Neural progenitor cell (in vitro differentiated cells): Measurements from ENCODE around the gene KRT37. TPM values are rescaled to one million over a fixed set of nuclear protein-coding genes. Genes with fewer than 3 reads are reported as not detected.
"Not testable (repeated sequence)": the region's sequence is repeated elsewhere in the genome, so short reads cannot be mapped to it uniquely, and the experiment has no call there.

Source experiments
- DNase-seq: peaks from one replicate; pipeline ENCODE4 v3.0.0-alpha.2; 2016; ENCODE audit warnings: low spot score
- H2AFZ ChIP-seq: fragments of 200-600 bp; sonication (generic); replicated peaks from 2 replicates; pipeline ENCODE4 v1.6.1; 2016; ENCODE audit warnings: antibody characterized with exemption
- H3F3A ChIP-seq: fragments of 200-600 bp; sonication (generic); 2 replicates; pipeline ENCODE4 v1.6.1; 2016; ENCODE audit warnings: antibody characterized with exemption, low read depth
- H3K27ac ChIP-seq: fragments of 200-600 bp; sonication (generic); 2 replicates; pipeline ENCODE4 v1.5.1; 2016; ENCODE audit warnings: mild to moderate bottlenecking
- H3K27me3 ChIP-seq: fragments of 200-600 bp; sonication (generic); 2 replicates; pipeline ENCODE4 v1.6.1; 2016; ENCODE audit warnings: mild to moderate bottlenecking, moderate library complexity
- H3K36me3 ChIP-seq: fragments of 200-600 bp; sonication (generic); 2 replicates; pipeline ENCODE4 v1.5.1; 2016
- H3K4me1 ChIP-seq: fragments of 200-600 bp; sonication (generic); 2 replicates; pipeline ENCODE4 v1.6.1; 2016; ENCODE audit warnings: mixed run types
- H3K4me2 ChIP-seq: fragments of 200-600 bp; sonication (generic); 2 replicates; pipeline ENCODE4 v1.6.1; 2016
- H3K4me3 ChIP-seq: fragments of 200-600 bp; sonication (generic); 2 replicates; pipeline ENCODE4 v1.5.1; 2016
- H3K79me2 ChIP-seq: fragments of 200-600 bp; sonication (generic); 2 replicates; pipeline ENCODE4 v1.6.1; 2016; ENCODE audit warnings: low read depth
- H3K9ac ChIP-seq: fragments of 200-600 bp; sonication (generic); 2 replicates; pipeline ENCODE4 v1.6.1; 2016
- H3K9me3 ChIP-seq: fragments of 200-600 bp; sonication (generic); 2 replicates; pipeline ENCODE4 v1.5.1; 2016; ENCODE audit warnings: low read depth
- H4K20me1 ChIP-seq: fragments of 200-600 bp; sonication (generic); 2 replicates; pipeline ENCODE4 v1.6.1; 2016; ENCODE audit warnings: low read depth
- H3K27ac Mint-ChIP-seq: 3 replicates; pipeline ENCODE4 v1.8.0; 2021; ENCODE audit warnings: mixed read lengths
- H3K27me3 Mint-ChIP-seq: 2 replicates; pipeline ENCODE4 v1.8.0; 2022; ENCODE audit warnings: low read depth, mild to moderate bottlenecking, inconsistent platforms, moderate library complexity, mixed read lengths; ENCODE audit not compliant: insufficient read depth
- H3K36me3 Mint-ChIP-seq: 3 replicates; pipeline ENCODE4 v1.8.0; 2021; ENCODE audit warnings: mixed read lengths
- H3K4me1 Mint-ChIP-seq: 3 replicates; pipeline ENCODE4 v1.8.0; 2021; ENCODE audit warnings: mixed read lengths
- H3K4me3 Mint-ChIP-seq: 3 replicates; pipeline ENCODE4 v1.8.0; 2021; ENCODE audit warnings: mild to moderate bottlenecking, moderate library complexity, mixed read lengths
- H3K9me3 Mint-ChIP-seq: 3 replicates; pipeline ENCODE4 v1.8.0; 2020; ENCODE audit warnings: mixed read lengths
- EZH2 ChIP-seq: fragments of 200-600 bp; sonication (generic); IDR thresholded peaks from 2 replicates; pipeline ENCODE4 v1.6.1; 2017; ENCODE audit warnings: antibody characterized with exemption, mild to moderate bottlenecking, moderate library complexity
- EZH2phosphoT487 ChIP-seq: fragments of 200-600 bp; sonication (generic); IDR thresholded peaks from 2 replicates; pipeline ENCODE4 v1.6.1; 2017; ENCODE audit warnings: antibody characterized with exemption
- total RNA-seq: library from RNA; depleted of rRNA; stranded (reverse); fragments of >200 nt; gene quantifications from 2 replicates; pipeline ENCODE4 v1.2.3, GENCODE V29; 2015; ENCODE audit warnings: low replicate concordance
- TF ChIP-seq, protein P1 (sequence below): fragments of 200-600 bp; sonication (generic); IDR thresholded peaks from 2 replicates; pipeline ENCODE4 v1.5.1; 2017; ENCODE audit warnings: antibody characterized with exemption, mild to moderate bottlenecking

KRT37 gene
- total RNA-seq, 1 donor from 2014 or later, result not detected

DNA sequence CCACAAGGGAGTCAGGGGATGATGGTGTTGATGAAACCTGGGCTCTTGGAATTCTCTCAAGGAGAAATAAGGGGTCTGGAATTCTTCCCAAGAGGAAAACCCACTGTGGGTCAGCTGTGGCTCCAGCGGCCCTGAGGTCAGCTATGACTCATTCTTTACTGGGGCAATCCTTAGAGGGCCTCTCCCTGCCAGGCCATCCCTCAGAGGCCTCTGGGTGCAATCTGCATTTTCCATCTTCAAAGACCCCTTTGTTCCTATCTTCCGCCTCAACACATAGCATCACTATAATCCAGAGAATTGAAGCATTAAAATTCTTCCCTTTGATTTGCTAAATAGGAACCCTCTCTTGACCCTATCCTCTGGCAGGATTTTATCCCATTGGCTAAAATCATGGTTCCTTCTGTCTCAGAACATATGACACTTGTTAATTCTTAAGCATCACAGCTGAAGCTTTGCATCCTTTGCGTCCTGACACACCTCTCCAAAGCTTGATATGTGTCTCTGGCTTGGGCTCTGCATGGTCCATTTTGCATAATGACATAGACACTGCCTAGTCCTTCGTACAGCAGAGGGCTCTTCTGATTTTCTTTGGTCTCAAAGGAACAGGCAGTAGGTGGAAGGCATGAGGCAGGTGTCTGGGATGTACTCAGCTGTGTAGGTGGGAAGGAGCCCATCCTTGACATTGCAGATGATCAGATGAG lies 4.4 kb upstream of the KRT37 start:
- TF ChIP-seq EZH2phosphoT487 (no peak), EZH2 (no peak)
- TF ChIP-seq, protein P1, sequence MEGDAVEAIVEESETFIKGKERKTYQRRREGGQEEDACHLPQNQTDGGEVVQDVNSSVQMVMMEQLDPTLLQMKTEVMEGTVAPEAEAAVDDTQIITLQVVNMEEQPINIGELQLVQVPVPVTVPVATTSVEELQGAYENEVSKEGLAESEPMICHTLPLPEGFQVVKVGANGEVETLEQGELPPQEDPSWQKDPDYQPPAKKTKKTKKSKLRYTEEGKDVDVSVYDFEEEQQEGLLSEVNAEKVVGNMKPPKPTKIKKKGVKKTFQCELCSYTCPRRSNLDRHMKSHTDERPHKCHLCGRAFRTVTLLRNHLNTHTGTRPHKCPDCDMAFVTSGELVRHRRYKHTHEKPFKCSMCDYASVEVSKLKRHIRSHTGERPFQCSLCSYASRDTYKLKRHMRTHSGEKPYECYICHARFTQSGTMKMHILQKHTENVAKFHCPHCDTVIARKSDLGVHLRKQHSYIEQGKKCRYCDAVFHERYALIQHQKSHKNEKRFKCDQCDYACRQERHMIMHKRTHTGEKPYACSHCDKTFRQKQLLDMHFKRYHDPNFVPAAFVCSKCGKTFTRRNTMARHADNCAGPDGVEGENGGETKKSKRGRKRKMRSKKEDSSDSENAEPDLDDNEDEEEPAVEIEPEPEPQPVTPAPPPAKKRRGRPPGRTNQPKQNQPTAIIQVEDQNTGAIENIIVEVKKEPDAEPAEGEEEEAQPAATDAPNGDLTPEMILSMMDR, result no peak
- peaks cover 3% of the 10 kb centered on the region for H3K27me3 Mint-ChIP-seq
- DNase-seq, result peak; percentile 16
- Histone ChIP-seq H3K79me2 (no peaks in the 10 kb centered on the region), H3K4me3 (no peak overlapping the region), H3K27ac (no peak overlapping the region), H3K27me3 (no peaks in the 10 kb centered on the region), H3K36me3 (no peaks in the 10 kb centered on the region), H3K9ac (no peak overlapping the region), H3F3A (no peaks in the 10 kb centered on the region), H3K4me1 (peaks cover 4% of the 10 kb centered on the region), H4K20me1 (no peaks in the 10 kb centered on the region), H3K4me2 (no peak overlapping the region), H2AFZ (no peak overlapping the region), H3K9me3 (no peaks in the 10 kb centered on the region)
- H3K4me1 Mint-ChIP-seq, result peaks cover 10% of the 10 kb centered on the region
- no peaks in the 10 kb centered on the region for H3K36me3 Mint-ChIP-seq
- H3K4me3 Mint-ChIP-seq, result no peak overlapping the region
- H3K9me3 Mint-ChIP-seq, result no peaks in the 10 kb centered on the region
- no peak overlapping the region for H3K27ac Mint-ChIP-seq

DNA sequence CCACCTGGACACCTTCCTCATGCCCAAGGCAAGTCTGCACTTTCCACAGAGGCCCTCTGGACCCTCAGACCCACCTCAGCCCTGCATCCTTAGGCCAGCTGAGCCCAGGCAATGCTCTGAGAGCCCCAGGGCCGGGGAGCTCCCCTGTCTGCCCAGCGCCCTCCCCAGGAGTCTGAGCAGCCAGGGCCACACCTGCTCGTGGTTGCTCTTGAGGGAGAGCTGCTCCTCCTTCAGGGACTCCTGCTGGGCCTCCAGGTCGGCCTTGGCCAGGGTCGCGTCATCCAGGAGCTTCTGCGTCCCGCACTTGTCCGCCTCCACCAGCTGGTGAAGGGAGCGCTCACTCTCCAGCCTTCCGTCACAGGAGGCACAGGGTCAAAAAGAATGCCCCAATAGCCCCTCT lies 1.8 kb downstream of the KRT37 start:
- H3K9me3 ChIP-seq, H2AFZ ChIP-seq: not testable (repeated sequence)

DNA sequence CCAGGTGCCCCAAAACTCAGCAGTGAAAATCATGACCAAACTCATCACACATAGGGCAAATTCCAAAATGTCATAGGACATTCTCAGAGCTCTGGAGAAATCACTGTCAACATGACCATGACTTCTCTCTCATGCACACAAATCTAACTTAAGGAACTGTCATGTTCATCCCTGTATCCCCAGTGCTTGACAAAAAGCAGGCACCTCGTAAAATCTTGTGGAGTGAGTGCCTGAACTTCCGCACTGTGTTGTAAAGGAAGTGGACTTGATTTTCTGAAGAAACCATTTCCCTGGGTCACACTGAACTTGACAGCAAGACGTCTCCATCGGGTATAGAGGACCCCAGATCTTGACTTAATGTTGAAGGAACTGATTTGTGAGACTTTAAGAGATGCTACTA lies 2.8 kb downstream of the KRT37 start:
- H3K9me3 ChIP-seq, result no peaks in the 10 kb centered on the region
- no peaks in the 10 kb centered on the region for H4K20me1 ChIP-seq
- H3F3A ChIP-seq, result no peaks in the 10 kb centered on the region
- H3K4me1 ChIP-seq, result no peaks in the 10 kb centered on the region
- H2AFZ ChIP-seq, result no peak overlapping the region
- H3K27me3 ChIP-seq, result no peaks in the 10 kb centered on the region
- H3K9ac ChIP-seq, result no peak overlapping the region
- H3K4me2 ChIP-seq, result no peak overlapping the region
- Mint-ChIP-seq H3K9me3 (no peaks in the 10 kb centered on the region), H3K4me1 (no peaks in the 10 kb centered on the region), H3K27ac (no peak overlapping the region), H3K4me3 (no peak overlapping the region), H3K36me3 (no peaks in the 10 kb centered on the region), H3K27me3 (peaks cover 4% of the 10 kb centered on the region)
- no peak overlapping the region for H3K27ac ChIP-seq
- H3K36me3 ChIP-seq, result no peaks in the 10 kb centered on the region
- H3K4me3 ChIP-seq, result no peak overlapping the region
- no peak for DNase-seq
- H3K79me2 ChIP-seq, result no peaks in the 10 kb centered on the region
- TF ChIP-seq EZH2 (no peak), EZH2phosphoT487 (no peak)
- TF ChIP-seq, protein P1, result no peak

More for the DNA sequence above, 1.8 kb downstream of the KRT37 start:
- not testable (repeated sequence) for H3F3A ChIP-seq, H3K27me3 ChIP-seq, H3K27ac Mint-ChIP-seq, DNase-seq, H3K4me1 Mint-ChIP-seq, H3K9me3 Mint-ChIP-seq, H3K4me1 ChIP-seq, H3K4me3 Mint-ChIP-seq, H3K79me2 ChIP-seq, H3K27ac ChIP-seq, H3K9ac ChIP-seq, H3K4me2 ChIP-seq, H3K36me3 Mint-ChIP-seq, H3K36me3 ChIP-seq, H4K20me1 ChIP-seq, H3K27me3 Mint-ChIP-seq, H3K4me3 ChIP-seq

DNA sequence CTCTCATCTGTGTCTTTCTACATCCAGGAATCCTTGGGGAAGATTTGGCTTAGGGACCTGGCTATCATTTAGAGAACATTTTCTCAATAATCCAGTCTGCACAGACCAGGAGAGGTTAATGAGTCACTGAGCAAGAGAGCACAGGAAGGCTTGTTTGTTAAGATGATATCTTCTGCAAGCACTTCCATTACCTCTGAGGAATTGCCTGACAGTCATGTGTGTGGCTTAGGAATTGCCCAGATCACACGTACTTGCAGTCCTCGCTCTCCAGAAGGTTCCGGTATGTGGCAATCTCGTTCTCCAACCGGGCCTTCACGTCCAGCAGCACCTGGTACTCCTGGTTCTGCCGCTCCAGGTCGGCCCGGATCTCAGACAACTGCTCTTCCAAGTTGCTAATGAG lies 3.3 kb downstream of the KRT37 start:
- H3K36me3 Mint-ChIP-seq, result no peaks in the 10 kb centered on the region
- no peak overlapping the region for H3K27ac Mint-ChIP-seq
- H3K27me3 Mint-ChIP-seq, result peaks cover 4% of the 10 kb centered on the region

More for the DNA sequence above, 3.3 kb downstream of the KRT37 start:
- Histone ChIP-seq H3K4me2 (no peak overlapping the region), H3F3A (no peaks in the 10 kb centered on the region), H3K4me1 (no peaks in the 10 kb centered on the region), H3K4me3 (no peak overlapping the region), H3K9ac (no peak overlapping the region), H3K9me3 (no peaks in the 10 kb centered on the region), H3K27me3 (no peaks in the 10 kb centered on the region), H3K27ac (no peak overlapping the region), H2AFZ (no peak overlapping the region), H3K79me2 (no peaks in the 10 kb centered on the region), H3K36me3 (no peaks in the 10 kb centered on the region), H4K20me1 (no peaks in the 10 kb centered on the region)
- TF ChIP-seq EZH2 (no peak), EZH2phosphoT487 (no peak)
- TF ChIP-seq, protein P1, result no peak
- no peaks in the 10 kb centered on the region for H3K4me1 Mint-ChIP-seq
- DNase-seq, result no peak
- H3K9me3 Mint-ChIP-seq, result no peaks in the 10 kb centered on the region
- H3K4me3 Mint-ChIP-seq, result no peak overlapping the region
